Breast epithelium (tissue), 3 donors: ENCODE data around the gene APOO.

ENCODE experiments used
- CTCF ChIP-seq, 3 donors: fragments of 450-650 bp; IDR thresholded peaks; one replicate each; pipeline ENCODE4 v1.5.1; 2016 to 2017; ENCODE audit warnings: antibody characterized with exemption in 3 of 3, mild to moderate bottlenecking in 3 of 3, moderate library complexity in 3 of 3
- POLR2A ChIP-seq: fragments of 450-650 bp; IDR thresholded peaks from one replicate; pipeline ENCODE4 v1.6.1; 2016; ENCODE audit warnings: antibody characterized with exemption, mild to moderate bottlenecking, moderate library complexity
- POLR2AphosphoS5 ChIP-seq, 3 donors: sonication (generic); formaldehyde crosslinking; IDR thresholded peaks; one replicate each; pipeline ENCODE4 v1.6.1; 2017; ENCODE audit warnings: antibody characterized with exemption in 3 of 3

- TF ChIP-seq CTCF (IDR thresholded peaks at IDR 0.05) (peak in 1 of 3 donors; percentile 31), POLR2A (no peak), POLR2AphosphoS5 (IDR thresholded peaks at IDR 0.05) (no peak)
Measured at GRCh38 chrX:23797371-23798128, 110.2 kb downstream of the APOO start.
